Fibroblast of skin of scalp (primary cell): ENCODE results near the gene MAP3K21.

ENCODE experiments used
- DNase-seq: peaks from one replicate; pipeline ENCODE4 v3.0.0-alpha.2; 2013

The MAP3K21 gene

DNA sequence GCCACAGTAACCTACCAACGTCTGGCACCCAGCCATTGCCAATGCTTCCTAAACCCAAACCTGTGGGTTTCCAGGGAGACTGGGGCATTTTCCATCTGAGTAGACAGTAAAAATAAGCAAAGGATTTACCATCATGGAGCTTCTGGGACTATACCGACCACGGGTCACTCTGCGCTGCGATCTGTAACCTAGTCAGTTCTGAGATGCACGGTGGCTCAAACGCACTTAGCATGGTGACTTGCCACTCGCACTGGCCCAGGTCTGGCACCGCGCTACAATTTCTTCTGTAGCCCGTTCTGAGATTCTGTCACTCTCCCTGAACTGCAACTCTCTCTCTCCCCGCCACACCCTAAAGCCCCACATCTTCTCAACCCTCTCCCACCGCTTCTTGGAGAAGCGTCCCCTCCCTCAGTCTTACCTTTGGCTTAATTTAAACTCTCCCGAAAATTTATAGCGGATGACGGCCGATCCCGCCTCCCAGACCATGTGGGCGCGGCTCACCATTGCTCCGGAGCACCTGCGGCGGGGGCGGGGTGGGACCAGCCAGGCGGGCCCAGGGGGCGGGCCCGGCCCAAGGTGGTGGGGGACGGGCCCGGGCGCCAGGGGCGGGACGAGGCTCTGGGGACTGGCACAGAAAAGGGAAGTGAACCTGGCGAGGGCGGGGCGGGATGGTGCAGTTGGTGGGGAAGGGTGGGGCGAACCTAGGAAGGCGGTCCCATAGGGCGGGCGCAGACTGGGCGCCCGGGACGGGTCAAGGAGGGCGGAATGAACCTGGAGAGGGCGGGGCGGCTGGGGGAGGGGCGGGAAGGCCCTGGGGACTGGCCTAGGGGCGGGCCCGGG, 493 bp upstream of the MAP3K21 start:
- no peak for DNase-seq

DNA sequence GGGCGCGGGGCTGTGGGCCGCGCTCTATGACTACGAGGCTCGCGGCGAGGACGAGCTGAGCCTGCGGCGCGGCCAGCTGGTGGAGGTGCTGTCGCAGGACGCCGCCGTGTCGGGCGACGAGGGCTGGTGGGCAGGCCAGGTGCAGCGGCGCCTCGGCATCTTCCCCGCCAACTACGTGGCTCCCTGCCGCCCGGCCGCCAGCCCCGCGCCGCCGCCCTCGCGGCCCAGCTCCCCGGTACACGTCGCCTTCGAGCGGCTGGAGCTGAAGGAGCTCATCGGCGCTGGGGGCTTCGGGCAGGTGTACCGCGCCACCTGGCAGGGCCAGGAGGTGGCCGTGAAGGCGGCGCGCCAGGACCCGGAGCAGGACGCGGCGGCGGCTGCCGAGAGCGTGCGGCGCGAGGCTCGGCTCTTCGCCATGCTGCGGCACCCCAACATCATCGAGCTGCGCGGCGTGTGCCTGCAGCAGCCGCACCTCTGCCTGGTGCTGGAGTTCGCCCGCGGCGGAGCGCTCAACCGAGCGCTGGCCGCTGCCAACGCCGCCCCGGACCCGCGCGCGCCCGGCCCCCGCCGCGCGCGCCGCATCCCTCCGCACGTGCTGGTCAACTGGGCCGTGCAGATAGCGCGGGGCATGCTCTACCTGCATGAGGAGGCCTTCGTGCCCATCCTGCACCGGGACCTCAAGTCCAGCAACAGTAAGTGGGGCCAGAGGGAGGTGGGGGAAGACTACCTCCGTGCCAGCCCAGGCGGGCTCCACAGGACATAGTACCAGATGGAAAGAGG, 808 bp downstream of the MAP3K21 start:
- DNase-seq, result no peak

DNA sequence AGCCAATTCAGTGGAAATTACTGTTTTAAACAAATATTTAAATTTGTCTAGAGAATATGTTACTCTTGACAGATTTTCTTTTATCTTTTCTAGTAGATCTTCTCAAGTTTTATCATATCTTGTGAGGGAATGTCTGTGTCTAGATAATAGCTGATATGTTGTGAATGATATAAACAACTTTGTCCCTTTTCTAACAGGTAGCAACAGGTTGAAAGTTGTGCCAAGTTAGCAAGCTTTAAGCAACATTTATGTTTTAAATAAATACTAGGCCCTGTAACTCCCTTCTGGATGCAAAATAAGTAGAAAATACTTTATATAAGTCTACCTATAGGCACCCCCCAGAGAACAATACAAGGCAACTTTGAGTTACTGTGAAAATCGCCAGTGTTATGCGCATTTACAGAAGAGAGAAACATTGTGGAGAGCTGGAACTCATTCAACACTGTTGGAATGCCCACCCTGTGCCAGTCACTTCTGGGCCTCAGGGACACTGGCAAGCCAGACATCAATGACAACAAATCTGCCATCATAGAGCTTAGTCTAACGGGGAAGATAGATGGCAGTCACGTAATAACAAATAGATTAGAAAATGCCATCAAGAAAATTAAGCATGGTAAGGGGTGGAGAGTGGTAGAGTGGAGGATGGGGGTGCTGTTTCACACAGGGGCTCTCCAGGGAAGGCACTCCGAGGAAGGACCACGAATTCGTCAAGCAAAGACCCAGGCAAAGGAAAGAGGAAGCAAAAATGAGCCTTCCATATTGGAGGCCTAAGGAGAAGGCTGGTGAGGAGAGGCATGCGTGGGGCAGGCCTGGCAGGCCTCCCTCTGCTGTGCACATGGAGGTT, 4.4 kb downstream of the MAP3K21 start:
- no peak for DNase-seq

DNA sequence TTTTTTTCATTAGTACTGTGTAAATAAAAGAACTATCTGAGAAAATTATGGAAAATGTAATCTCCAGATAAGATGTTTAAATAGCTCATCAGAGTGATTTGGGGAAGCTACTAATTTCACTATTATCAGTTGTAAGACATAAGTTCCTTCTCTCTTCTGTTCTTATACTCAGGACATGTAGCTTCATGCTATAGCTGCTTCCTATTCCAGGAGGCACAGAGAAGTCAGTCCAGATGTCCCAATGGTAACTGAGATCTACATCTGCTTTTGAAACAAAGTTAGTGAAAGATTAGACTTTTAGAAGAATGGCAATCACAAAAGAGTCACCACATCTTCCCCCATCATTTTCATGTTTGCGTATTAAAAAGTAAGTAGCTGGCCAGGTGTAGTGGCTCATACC, 5.6 kb downstream of the MAP3K21 start:
- DNase-seq, result no peak

DNA sequence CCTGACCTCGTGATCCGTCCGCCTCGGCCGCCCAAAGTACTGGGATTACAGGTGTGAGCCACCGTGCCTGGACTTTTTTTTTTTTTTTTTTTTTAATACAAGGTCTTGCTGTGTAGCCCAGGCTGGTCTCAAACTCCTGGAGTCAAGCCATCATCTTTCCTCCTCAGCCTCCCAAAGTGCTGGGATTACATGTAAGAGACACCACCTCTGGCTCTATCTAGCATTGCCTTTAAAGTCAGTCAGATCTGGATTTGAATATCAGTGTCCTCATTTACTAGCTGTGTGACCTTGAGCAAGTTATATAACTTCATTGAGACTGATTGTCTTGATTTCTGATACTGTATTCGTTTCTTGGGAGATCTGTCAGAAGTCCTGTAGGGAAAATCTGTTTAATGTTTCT, 6.6 kb downstream of the MAP3K21 start:
- DNase-seq, result no peak

DNA sequence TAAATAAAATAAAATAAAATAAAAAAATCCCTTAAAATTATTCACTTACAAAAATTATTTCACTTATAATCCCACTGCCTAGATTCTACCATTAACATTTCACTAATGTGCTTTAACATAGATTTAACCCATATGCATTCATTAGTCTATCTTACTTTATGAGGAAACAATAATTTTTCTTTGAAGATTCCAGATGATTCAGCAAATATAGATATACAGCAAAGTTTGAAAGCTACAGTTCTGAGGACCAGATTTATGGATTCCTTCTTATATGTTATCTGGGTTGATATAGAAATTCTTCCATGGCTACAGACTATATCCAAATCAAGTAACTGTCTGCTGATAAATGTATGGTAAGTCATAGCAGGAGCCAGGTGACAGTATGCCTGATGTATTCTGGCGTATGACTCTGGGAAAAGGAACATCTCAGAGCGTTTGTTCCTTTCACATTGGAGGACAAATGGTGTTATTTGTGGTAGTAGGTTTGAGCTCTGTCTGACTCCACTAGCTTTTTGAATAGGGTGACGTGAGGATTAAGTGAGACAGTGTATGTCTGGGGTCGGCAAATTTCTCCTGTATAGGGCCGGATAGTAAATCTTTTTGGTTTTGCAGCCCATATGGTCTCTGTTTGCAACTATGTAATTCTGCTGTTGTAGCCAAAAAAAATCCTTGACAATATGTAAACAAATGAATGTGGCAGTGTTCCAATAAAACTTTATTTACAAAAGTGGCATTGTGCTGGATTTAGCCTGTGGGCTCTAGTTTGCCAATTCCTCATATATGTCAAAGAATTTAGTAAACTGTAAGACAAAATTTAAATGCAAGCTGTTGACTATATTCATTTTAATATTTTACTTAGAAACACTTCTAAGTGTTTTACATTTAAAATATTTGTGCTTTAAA, 9.3 kb downstream of the MAP3K21 start:
- no peak for DNase-seq

DNA sequence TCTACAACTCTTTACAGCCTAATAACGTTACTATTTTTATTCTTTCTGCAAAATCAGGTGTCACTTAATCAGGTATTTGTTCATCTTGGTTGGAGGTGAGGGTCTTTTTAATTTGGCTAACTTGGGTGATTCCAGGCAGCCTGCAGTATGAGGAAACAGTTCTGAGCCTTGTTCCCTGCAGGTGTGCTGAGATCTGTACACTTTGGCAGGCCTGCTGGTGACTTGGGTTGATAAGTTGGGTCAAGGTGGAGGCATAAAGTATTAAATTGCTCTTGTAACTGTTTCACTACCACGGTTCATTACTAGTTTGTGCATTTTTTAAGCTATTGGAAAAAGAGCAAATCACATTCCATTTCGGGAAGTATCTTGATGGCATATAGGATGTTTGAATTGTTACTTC, 10.0 kb downstream of the MAP3K21 start:
- no peak for DNase-seq

DNA sequence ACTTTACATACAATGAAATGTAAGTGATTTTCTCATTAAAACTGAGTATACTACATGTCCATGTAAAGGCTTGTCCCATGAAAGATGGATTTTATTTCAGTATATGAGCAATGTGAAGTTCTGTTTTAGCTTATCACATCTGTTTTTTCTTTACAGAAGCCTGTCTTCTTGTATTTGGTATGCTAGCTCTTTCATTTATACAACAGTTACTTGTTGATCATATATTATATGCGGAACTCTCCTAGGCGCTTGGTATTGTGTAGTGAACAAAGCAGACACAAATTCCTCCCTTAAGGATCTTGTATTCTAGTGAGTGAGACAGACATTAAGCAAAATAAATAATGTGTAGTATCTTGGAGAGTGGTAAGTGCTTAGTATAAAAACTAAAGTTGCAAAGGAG, 10.6 kb downstream of the MAP3K21 start:
- DNase-seq, result no peak

DNA sequence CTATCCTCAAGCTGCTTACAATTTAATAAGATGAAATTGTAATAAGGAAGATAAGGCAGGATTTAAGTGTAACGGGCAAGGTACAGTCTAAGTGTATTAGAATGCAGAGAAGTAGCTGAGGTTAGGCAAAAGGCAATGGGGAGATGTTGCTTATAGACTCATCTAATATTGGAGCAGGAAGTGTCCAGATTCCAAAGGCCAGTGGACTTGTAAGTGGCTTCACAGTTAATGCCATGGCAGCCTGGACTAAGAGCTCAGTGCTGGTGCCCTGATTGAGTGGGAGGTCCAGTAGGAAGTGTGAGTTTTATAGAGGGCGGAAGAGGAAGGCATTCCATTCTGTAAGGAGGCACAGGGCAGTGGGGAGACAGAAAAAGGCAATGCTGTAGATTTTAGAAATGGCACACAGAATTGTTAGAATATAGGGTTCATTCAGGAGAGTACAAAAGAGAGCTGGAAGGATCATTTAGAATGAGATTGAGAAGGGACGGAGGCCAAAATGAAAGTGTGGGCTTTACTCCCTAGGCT, 12.6 kb downstream of the MAP3K21 start:
- no peak for DNase-seq

DNA sequence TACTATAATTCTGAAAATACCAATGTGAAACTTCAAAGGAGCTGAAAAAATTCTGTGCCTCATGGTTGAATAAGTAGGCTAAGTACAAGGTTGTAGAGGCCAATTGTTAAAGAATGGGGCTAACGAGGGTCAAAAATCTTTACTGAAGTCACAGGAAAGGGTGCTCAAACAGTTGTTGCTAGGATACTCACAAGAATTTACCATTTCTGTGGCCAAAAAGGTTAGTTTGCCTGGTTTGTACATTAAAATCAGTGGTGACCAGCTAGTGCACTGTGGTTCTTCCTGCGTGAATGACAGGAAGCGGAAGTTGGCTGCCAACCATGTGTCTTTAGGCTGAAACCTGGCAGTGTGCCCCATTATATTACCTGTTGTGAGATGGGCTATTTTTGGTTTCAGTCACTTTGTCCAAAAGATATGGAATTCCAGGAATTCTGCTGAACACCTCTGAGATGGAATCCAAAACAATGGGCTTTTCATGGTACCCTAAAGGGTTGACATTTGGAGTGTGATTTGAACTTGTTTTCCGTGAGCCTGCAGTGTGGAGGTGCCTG, 13.5 kb downstream of the MAP3K21 start:
- DNase-seq, result no peak

DNA sequence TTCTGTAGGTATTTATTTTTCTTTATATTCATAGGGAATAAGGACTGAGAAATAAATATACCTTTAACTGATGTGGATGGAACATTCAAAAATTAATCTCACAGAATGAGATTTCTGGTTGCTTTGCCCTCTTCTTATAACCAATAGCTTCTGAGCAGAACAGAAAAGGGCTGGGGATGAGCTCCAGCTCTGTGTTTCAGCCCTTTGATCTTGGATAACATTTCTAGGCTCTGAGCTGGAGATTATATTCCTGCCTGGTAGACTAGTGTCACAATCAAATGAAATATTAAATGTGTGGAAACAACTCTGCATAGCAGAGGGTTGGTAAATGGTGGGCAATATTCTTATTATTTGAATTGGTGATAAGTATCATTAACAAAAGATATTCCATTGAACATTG, 14.6 kb downstream of the MAP3K21 start:
- DNase-seq, result no peak

DNA sequence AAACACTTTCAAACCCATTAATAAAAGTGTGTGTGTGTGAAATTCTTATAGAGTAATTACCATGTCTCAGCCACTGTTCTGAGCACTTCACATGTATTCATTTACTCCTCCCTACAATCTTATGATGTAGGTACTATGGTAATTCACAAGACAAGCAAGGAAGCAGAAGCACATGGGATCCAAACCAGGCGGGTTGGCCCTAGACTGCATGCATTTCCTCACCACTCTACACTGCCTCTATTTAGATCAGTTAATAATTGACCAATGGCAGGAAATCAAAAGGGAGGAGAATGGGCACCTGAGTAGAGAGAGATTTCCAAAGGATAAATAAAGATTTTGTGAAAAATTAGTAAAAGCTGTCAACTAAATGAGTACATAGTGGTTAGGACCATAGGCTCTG, 15.7 kb downstream of the MAP3K21 start:
- no peak for DNase-seq

DNA sequence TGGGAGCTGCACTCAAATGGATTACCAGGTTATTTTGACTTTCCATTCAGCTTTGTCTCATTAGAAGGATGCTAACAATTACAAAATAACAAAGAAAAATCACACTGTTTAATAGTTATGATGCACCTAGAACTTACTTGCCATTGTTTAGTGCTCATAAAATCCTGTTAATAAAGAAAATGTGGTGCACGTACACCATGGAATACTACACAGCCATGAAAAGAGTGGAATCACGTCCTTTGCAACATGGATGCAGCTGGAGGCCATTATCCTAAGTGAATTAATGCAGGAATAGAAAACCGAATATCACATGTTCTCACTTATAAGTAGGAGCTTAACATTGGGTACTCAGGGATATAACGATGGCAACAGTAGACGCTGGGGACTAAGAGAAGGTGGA, 19.8 kb downstream of the MAP3K21 start:
- DNase-seq, result no peak

DNA sequence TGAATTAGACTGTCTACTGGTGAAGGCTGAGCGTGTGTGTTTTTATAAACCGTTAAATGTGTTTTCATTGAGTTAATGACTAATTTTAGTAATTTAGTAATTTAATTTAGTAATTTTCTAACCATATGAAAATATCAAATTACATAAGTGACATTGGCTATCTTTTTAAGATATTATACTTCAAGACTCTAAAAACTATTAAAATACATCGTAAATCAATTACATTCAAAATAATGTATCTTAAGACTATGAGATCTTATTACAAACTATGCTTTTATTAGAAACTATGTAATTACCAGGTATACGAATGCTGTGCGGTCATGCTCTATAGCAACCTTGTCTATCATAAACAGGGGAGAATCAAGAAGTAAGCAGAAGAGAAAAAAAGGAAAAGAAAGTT, 21.6 kb downstream of the MAP3K21 start:
- no peak for DNase-seq

DNA sequence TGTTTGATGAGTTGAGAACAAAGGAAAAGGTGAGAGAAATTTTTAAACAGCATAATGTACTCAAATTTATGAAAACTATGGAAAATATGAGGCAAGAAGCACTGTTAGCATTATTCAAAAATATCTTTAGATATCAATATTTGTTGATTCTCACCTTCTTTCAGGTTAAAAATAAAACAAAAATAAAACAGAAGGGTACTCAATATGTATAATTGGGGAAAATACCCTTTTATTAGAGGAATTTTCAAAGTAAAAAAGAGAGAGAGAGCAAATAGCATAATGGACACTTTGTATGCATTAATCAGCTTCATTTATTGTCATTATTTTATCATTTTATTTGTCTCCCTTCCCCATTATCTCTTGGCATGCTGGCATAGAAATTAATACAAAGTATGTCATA, 27.5 kb downstream of the MAP3K21 start:
- no peak for DNase-seq

DNA sequence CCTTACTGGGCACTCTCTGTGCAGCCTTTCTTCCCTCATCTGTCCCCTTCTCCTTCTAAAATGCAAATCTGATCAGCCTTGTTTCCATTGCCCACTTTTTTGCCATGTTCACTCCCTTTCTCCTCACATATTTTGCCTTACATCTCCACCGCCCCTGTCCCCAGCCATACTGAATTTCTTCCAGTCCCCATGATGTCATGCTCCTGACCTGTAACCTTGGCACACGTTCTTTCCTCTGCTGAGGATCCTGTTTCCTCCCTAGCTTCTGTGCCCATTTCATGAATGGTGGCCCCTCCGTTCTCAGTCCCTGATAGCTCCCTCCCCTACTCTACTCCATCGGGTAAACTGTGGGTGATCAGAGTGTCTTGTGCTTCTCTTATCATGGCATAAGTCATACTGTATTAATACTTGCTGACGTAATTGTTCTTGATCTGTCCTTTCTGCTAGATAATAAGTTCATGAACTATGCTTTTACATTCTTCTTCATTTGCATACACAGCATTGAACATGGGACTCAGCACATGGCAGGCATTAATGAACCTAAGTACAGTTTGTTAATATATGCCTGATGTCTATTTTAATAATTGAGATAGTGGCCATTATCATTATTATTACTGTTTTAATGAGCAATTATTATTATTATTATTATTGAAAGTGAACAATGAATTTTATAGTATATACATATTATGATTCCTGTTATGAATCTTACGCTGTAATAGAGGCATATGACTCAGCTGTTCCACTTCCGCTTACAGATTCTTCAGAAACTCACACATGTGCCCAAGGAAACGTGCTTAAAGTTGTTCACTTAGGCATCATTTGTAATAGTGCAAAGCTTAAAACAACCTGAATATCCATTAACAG, 28.5 kb downstream of the MAP3K21 start:
- DNase-seq, result no peak

DNA sequence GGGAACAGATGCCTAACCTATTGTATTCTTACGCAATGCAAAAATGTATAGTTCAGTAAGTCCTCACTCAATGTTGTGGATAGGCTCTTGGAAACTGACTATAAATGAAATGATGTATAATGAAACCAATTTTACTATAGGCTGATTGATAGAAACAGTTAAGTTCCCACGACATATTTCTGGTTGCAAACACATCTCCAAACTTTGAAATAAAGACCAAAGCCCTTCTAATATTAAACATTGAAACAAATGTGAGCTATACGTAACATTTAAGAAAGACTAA, 29.1 kb downstream of the MAP3K21 start:
- no peak for DNase-seq

DNA sequence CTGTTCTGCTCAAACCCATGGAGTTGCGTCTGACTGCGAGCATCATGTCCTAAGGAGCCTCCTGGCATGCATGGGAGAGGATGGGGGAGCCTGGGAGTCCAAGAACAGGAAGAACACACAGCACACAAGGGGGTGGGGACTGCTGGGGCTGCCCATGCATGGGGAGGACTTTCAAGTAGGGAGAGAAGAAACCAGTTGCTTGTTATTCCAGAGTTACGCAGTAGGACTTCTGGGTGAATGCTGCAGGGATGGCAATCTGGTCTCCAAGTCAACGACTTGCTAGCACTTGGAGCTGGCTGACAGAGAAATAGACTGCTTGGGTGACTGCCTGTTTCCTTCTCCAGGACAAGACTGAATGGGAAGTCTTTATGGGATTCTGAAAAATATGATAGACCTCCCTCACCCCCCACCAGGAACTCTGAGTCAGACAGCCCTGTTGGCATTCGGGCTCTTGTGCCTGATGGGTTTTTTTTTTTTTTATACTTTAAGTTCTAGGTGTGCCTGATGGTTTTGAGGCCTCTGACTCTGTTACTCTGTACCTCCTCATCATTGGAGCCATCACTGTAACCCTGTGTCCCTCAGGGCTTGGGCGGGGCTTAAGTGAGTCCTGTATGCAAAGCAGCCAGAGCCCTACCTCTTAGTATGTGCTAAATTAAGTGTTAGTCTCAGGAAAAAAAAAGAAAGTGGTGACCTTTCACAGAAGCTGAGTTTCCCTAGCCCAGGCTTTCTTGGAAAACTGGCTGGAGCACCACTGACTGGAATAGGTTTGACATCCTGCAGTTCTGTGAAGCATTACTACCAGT, 30.3 kb downstream of the MAP3K21 start:
- peak; percentile 1 for DNase-seq

DNA sequence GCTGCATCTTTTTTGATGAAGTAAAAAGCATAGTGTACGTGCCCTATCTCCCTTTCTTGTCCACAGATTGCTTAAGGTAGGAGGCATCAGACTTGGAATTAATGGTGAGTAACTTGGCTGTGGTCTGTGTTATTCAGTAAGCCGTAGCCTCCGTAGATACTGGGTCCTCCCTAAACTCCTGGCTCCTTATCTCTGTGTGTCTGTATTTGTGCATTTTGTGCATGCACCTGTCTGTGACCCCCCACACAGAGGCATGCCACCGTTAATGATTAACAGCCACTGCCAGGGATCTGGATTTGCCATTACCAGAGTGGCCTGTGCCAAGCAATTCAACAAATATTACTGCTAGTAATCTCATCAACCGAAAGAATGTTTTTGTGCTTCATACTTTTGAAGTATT, 31.9 kb downstream of the MAP3K21 start:
- DNase-seq, result no peak

DNA sequence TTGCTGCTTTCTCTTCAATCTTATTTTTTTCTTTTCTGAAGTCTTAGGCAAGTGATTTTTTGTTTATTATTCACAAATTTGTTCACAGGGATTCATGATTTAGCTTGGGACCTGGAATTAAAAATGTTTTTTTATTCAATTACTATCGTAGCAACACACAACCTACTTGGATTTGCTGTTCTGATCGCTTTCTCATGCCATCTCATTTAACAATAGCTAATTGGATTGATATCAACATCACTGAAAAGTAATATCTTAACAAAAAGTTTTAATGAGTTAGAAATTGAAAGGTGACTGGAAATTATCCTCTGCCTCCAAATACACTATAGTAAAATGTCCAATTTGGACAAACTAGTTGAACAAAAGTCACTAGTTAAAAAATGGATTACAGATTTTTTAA, 32.4 kb downstream of the MAP3K21 start:
- no peak for DNase-seq
